C4-2B (cell line): ENCODE measurements around the gene RACK1.
"Not testable (repeated sequence)": the region's sequence is repeated elsewhere in the genome, so short reads cannot be mapped to it uniquely, and the experiment has no call there.

ENCODE experiments used
- H3K27ac ChIP-seq: fragments of 450-650 bp; 2 replicates; pipeline ENCODE4 v1.5.1; 2017
- ZFX ChIP-seq: fragments of 450-650 bp; IDR thresholded peaks from 2 replicates; pipeline ENCODE4 v1.6.1; 2017
- TF ChIP-seq, protein P1 (sequence below): fragments of 450-650 bp; conservative IDR thresholded peaks from 2 replicates; pipeline ENCODE4 v1.5.1; 2017; ENCODE audit warnings: mild to moderate bottlenecking

RACK1 gene

GRCh38 chr5:181281077-181281983 is 37.6 kb upstream of the RACK1 start:
- TF ChIP-seq, protein P1, sequence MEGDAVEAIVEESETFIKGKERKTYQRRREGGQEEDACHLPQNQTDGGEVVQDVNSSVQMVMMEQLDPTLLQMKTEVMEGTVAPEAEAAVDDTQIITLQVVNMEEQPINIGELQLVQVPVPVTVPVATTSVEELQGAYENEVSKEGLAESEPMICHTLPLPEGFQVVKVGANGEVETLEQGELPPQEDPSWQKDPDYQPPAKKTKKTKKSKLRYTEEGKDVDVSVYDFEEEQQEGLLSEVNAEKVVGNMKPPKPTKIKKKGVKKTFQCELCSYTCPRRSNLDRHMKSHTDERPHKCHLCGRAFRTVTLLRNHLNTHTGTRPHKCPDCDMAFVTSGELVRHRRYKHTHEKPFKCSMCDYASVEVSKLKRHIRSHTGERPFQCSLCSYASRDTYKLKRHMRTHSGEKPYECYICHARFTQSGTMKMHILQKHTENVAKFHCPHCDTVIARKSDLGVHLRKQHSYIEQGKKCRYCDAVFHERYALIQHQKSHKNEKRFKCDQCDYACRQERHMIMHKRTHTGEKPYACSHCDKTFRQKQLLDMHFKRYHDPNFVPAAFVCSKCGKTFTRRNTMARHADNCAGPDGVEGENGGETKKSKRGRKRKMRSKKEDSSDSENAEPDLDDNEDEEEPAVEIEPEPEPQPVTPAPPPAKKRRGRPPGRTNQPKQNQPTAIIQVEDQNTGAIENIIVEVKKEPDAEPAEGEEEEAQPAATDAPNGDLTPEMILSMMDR: no peak
- peak; percentile 53; the same call in 1 of the 2 replicates for TF ChIP-seq ZFX
- peak overlapping the region; percentile 63 for H3K27ac ChIP-seq

- TF ChIP-seq, protein P1: no peak
- no peak for TF ChIP-seq ZFX
- no peak overlapping the region; the same call in 1 of the 2 replicates for H3K27ac ChIP-seq
Observed at GRCh38 chr5:181280251-181280762, 36.6 kb upstream of the RACK1 start.

DNA sequence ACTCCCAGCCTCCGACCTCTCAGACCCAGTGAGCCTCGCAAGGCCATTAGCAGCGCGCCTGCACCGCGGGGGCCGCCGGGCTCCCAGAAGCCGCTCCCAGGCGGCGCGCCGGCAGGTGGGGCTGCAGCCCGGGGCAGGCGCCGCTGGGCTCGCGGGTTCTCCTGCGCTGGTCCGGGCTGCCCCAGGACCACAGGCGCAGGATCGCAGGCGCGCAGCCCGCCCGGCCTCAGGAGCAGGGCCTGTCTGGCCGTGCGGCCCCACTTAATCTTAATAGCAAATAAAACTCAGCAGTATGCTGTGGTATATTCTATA is 29.7 kb upstream of the RACK1 start:
- not testable (repeated sequence) for H3K27ac ChIP-seq

GRCh38 chr5:181271081-181271480 is 27.4 kb upstream of the RACK1 start:
- TF ChIP-seq, protein P1: no peak
- H3K27ac ChIP-seq: no peak overlapping the region

- not testable (repeated sequence) for H3K27ac ChIP-seq
Observed at GRCh38 chr5:181267907-181268306, 24.2 kb upstream of the RACK1 start.

DNA sequence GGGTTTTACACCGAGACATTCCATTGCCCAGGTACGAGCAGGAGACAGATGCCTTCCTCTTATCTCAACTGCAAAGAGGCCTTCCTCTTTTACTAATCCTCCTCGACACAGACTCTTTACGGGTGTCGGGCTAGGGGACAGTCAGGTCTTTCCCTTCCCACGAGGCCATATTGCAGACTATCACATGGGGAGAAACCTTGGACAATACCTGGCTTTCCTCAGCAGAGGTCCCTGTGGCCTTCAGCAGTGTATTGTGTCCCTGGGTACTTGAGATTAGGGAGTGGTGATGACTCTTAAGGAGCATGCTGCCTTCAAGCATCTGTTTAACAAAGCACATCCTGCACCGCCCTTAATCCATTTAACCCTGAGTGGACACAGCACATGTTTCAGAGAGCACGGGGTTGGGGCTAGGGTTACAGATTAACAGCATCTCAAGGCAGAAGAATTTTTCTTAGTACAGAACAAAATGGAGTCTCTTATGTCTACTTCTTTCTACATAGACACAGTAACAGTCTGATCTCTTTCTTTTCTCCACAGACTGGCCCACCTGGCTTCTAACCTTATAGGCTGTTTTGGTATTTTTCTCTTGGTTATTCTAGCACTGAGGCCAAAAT is 23.7 kb upstream of the RACK1 start:
- not testable (repeated sequence) for H3K27ac ChIP-seq

DNA sequence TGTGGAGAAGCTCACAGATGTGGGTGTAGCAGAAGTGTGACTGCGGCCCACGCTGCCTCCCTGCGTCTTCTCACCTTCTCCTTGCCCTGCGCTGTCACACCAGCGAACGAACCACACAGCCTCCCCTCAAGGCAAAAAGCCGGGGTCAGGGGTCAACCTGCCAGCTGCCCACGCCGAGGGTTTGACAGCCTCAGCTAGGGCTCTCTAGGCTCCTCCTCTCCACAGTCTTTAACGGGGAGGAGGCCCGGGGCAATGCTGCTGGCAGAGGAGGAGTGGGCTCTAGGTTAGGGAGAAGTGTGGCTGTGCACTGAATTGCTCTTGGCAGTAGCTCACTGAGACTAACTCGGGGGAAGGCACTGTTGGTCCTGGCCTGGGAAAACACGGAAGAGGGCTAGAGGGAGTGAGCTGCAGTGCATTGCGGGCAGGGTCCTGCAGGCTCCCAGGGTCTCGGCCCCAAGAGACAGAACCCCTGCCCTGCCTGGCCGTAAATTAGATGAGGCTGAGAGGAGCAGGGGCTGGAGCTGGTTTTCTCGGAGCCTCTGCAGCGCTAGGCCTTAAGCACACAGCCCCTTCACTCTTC is 21.5 kb upstream of the RACK1 start:
- H3K27ac ChIP-seq: peak overlapping the region; percentile 95
- no peak for TF ChIP-seq ZFX
- TF ChIP-seq, protein P1: no peak

GRCh38 chr5:181263633-181264032 is 19.9 kb upstream of the RACK1 start:
- TF ChIP-seq ZFX: no peak
- TF ChIP-seq, protein P1: no peak

More at GRCh38 chr5:181263633-181264032, 19.9 kb upstream of the RACK1 start:
- peak overlapping the region; percentile 95 for H3K27ac ChIP-seq
